Lower leg skin (tissue), 4 donors: ENCODE measurements around the gene IFNL1. TPM values are rescaled to one million over a fixed set of nuclear protein-coding genes. Genes with fewer than 3 reads are reported as not detected.

Experiments used
- DNase-seq, 2 donors: peaks; one replicate each; pipeline ENCODE4 v3.0.0-alpha.2; 2019; ENCODE audit warnings: low spot score in 2 of 2
- H3K4me3 ChIP-seq: fragments of 200-600 bp; sonication (generic); 2 replicates; pipeline ENCODE4 v1.5.1; 2017; ENCODE audit warnings: mild to moderate bottlenecking, low read depth; ENCODE audit not compliant: poor library complexity, severe bottlenecking
- CTCF ChIP-seq, 3 donors: fragments of 450-650 bp; IDR thresholded peaks; one replicate each; pipeline ENCODE4 v1.5.1; 2016; ENCODE audit warnings: antibody characterized with exemption in 3 of 3, mild to moderate bottlenecking in 3 of 3, moderate library complexity in 2 of 3
- POLR2A ChIP-seq, 2 donors: fragments of 450-650 bp; IDR thresholded peaks; one replicate each; pipeline ENCODE4 v1.6.1; 2016 to 2017; ENCODE audit warnings: antibody characterized with exemption in 2 of 2, mild to moderate bottlenecking in 1 of 2, moderate library complexity in 1 of 2
- whole genome bisulfite sequencing, 2 donors: methylation state at CpG; one replicate each; pipeline ENCODE4 v1.1.5; 2018; 5-methylcytosine and 5-hydroxymethylcytosine counted together
- intact Hi-C: fragments of 100-400 bp; cut with DNase I; formaldehyde crosslinking; loops from one replicate; pipeline ENCODE4 v1.15.0; 2023; ENCODE audit warnings: low total_unique reads
- total RNA-seq, 4 donors: library from RNA; depleted of rRNA; stranded (reverse); fragments of >200 nt; gene quantifications; one replicate each; pipeline ENCODE4 v1.1.0, GENCODE V29; 2016

The IFNL1 gene
- total RNA-seq: not detected

- TF ChIP-seq CTCF (IDR thresholded peaks at IDR 0.05): no peak
- intact Hi-C loops: no loop called here
- 74 to 76% methylated on average over 10 to 11 of the region's 11 CpGs for WGBS, 2 donors
- DNase-seq: peak in 1 of 2 donors; percentile 77
- H3K4me3 ChIP-seq: no peak within 1 kb of the TSS
Observed at GRCh38 chr19:39296055-39296645, at the start of gene IFNL1. Gene IFNL1, plus strand, starts transcription at chr19:39296407. Its CDS starts 15 bp downstream, at chr19:39296422.

GRCh38 chr19:39246951-39247669 is 49.1 kb upstream of the IFNL1 start:
- no peak overlapping the region for H3K4me3 ChIP-seq
- TF ChIP-seq CTCF (IDR thresholded peaks at IDR 0.05) (no peak), POLR2A (IDR thresholded peaks at IDR 0.05) (no peak)
- intact Hi-C loops: no loop called here
- 10 to 33% methylated on average over 21 to 39 of the region's 42 CpGs for WGBS, 2 donors
- no peak for DNase-seq

GRCh38 chr19:39247701-39248664 is 48.2 kb upstream of the IFNL1 start:
- TF ChIP-seq CTCF (IDR thresholded peaks at IDR 0.05) (no peak), POLR2A (IDR thresholded peaks at IDR 0.05) (no peak)
- WGBS, 2 donors: 30 to 31% methylated on average over 8 to 31 of the region's 92 CpGs
- no peak overlapping the region for H3K4me3 ChIP-seq
- DNase-seq: no peak
- intact Hi-C loops: no loop called here

- no peak within 1 kb of the TSS for H3K4me3 ChIP-seq
- TF ChIP-seq POLR2A (IDR thresholded peaks at IDR 0.05) (no peak), CTCF (IDR thresholded peaks at IDR 0.05) (no peak)
- no peak for DNase-seq
- intact Hi-C loops: no loop called here
- 70 to 74% methylated on average over 9 to 13 of the region's 13 CpGs for WGBS, 2 donors
Observed at GRCh38 chr19:39248806-39249205, 47.4 kb upstream of the IFNL1 start, which contains the start of gene IFNL4. Gene IFNL4, minus strand, starts transcription at chr19:39248856.

- intact Hi-C loops: no loop called here
- WGBS, 2 donors: 87 to 92% methylated on average over 5 of the region's 5 CpGs
- DNase-seq: no peak
- H3K4me3 ChIP-seq: no peak overlapping the region
- TF ChIP-seq CTCF (IDR thresholded peaks at IDR 0.05) (no peak), POLR2A (IDR thresholded peaks at IDR 0.05) (no peak)
Observed at GRCh38 chr19:39251081-39251480, 45.1 kb upstream of the IFNL1 start.
